OCI-LY7 (cell line): ENCODE data around the gene R3HCC1L.

ENCODE experiments used
- CTCF ChIP-seq: fragments of 200-600 bp; sonication (generic); conservative IDR thresholded peaks from 2 replicates; pipeline ENCODE4 v1.5.1; 2014; ENCODE audit warnings: mild to moderate bottlenecking, antibody characterized with exemption, low read length, moderate library complexity, mixed read lengths
- EZH2phosphoT487 ChIP-seq: fragments of 200-600 bp; sonication (generic); IDR thresholded peaks from 2 replicates; pipeline ENCODE4 v1.6.1; 2018; ENCODE audit warnings: low read depth, borderline replicate concordance, mild to moderate bottlenecking, mixed run types, antibody characterized with exemption, low read length, moderate library complexity, mixed read lengths

- TF ChIP-seq CTCF = no peak
- no peak for TF ChIP-seq EZH2phosphoT487
Observed at GRCh38 chr10:98238391-98238790, 103.9 kb downstream of the R3HCC1L start.
